Liver (tissue), 3 donors: ENCODE measurements around the gene GPA33.

Experiments
- YY1 ChIP-seq: IDR thresholded peaks from 2 replicates; pipeline ENCODE4 v1.6.1; 2016; ENCODE audit warnings: antibody characterized with exemption, mild to moderate bottlenecking
- TF ChIP-seq, protein P1 (sequence below): fragments of 150-350 bp; IDR thresholded peaks from 2 replicates; pipeline ENCODE4 v1.5.1; 2017; ENCODE audit warnings: improper control_type of control experiment, low read depth, low read length; ENCODE audit not compliant: missing input control
- TF ChIP-seq, protein P2 (sequence below): IDR thresholded peaks from 2 replicates; pipeline ENCODE4 v1.6.1; 2016; ENCODE audit warnings: antibody characterized with exemption
- donor health status: healthy.
- donor health status: healthy.

DNA sequence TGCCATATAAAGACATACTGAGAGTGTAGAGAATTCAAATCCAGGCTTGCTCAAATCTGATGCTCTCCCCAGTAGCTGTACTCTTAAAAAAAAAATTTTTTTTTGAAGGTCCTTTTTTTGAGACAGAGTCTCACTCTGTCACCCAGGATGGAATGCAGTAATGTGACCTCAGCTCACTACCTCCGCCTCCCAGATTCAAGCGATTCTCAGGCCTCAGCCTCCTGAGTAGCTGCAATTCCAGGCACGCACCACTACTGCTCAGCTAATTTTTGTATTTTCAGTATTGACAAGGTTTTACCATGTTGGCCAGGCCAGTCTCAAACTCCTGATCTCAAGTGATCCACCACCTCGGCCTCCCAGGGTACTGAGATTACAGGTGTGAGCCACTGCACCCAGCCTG lies 32.4 kb upstream of the GPA33 start:
- TF ChIP-seq, protein P1, sequence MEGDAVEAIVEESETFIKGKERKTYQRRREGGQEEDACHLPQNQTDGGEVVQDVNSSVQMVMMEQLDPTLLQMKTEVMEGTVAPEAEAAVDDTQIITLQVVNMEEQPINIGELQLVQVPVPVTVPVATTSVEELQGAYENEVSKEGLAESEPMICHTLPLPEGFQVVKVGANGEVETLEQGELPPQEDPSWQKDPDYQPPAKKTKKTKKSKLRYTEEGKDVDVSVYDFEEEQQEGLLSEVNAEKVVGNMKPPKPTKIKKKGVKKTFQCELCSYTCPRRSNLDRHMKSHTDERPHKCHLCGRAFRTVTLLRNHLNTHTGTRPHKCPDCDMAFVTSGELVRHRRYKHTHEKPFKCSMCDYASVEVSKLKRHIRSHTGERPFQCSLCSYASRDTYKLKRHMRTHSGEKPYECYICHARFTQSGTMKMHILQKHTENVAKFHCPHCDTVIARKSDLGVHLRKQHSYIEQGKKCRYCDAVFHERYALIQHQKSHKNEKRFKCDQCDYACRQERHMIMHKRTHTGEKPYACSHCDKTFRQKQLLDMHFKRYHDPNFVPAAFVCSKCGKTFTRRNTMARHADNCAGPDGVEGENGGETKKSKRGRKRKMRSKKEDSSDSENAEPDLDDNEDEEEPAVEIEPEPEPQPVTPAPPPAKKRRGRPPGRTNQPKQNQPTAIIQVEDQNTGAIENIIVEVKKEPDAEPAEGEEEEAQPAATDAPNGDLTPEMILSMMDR = no peak
- TF ChIP-seq, protein P2, sequence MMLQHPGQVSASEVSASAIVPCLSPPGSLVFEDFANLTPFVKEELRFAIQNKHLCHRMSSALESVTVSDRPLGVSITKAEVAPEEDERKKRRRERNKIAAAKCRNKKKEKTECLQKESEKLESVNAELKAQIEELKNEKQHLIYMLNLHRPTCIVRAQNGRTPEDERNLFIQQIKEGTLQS = no peak
- no peak for TF ChIP-seq YY1
